ENCODE measurements around the gene ANKRD26.

ANKRD26 gene

DNA sequence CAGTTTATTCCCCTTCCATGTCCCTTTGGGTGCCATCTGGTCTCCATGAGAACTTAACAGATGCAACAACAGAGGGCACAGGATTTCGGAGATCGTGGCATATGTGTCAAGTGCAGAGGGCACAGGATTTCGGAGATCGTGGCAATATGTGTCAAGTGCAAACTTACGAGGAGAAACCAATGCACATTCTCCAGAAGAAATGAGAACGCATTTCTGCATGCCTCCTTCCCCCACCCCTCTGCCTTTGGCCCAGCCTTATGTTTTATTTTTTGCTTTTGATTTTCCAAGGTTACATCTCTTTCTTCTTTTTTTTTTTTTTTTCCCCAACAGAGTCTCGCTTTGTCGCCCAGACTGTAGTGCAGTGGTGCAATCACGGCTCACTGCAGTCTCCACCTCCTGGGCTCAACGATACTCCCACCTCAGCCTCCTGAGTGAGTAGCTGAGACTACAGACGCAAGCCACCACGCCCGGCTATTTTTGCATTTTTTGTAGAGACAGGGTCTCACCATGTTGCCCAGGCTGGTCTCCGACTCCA is 586 bp upstream of the ANKRD26 start:
- H4K8ac ChIP-seq (ENCODE audit: low read depth, low read length) = peak overlapping the region; percentile 47
- peaks cover 0 to 2% of the 10 kb centered on the region in 2 experiments for H3K36me3 ChIP-seq (ENCODE audit: control insufficient read depth in 1 of 2, insufficient read depth in 2 of 2, low read length in 2 of 2)
- H3K4me3 ChIP-seq (ENCODE audit: low read depth, low read length) = no peak overlapping the region
- H4K12ac ChIP-seq (ENCODE audit: low read depth, low read length) = peak overlapping the region; percentile 19
- WGBS (ENCODE audit: extremely low coverage, insufficient coverage, insufficient read length) = no CpG with 5 or more reads among the region's 14 CpGs
- H3K18ac ChIP-seq (ENCODE audit: low read length) = no peak overlapping the region
- H3K79me1 ChIP-seq (ENCODE audit: low read length) = peaks cover 5% of the 10 kb centered on the region
- peak overlapping the region; percentile 66 for H3K4me2 ChIP-seq (ENCODE audit: low read length)
- H2AFZ ChIP-seq (ENCODE audit: insufficient read depth, low read length, poor library complexity) = peak overlapping the region; percentile 3
- H2BK12ac ChIP-seq (ENCODE audit: low read length) = no peak overlapping the region
- H3K79me2 ChIP-seq (ENCODE audit: control insufficient read depth, insufficient read depth, low read length, poor library complexity) = peaks cover 4% of the 10 kb centered on the region
- H3K23ac ChIP-seq (ENCODE audit: low read length) = no peak overlapping the region
- H2AK5ac ChIP-seq (ENCODE audit: low read length) = no peak overlapping the region
- H3K27ac ChIP-seq (ENCODE audit: low read depth, low read length) = no peak overlapping the region
- H3K9me3 ChIP-seq (ENCODE audit: insufficient read depth, low read depth, low read length) = peaks cover 3% of the 10 kb centered on the region
- no peak for DNase-seq
- H3K4me1 ChIP-seq (ENCODE audit: control insufficient read depth in 1 of 2, insufficient read depth in 2 of 2, low read length in 2 of 2) = no peaks in the 10 kb centered on the region
- no peak overlapping the region for H3K4ac ChIP-seq (ENCODE audit: low read depth, low read length)
- H4K91ac ChIP-seq (ENCODE audit: low read depth, low read length) = no peak overlapping the region
- no peak overlapping the region for H3K14ac ChIP-seq (ENCODE audit: low read length)
- no peak overlapping the region for H3K9ac ChIP-seq (ENCODE audit: low read length)
- H2BK120ac ChIP-seq (ENCODE audit: insufficient read depth, low read length, poor library complexity) = no peak overlapping the region
- H2BK5ac ChIP-seq (ENCODE audit: low read depth, low read length, poor library complexity) = no peak overlapping the region
- no peaks in the 10 kb centered on the region for H3K27me3 ChIP-seq (ENCODE audit: insufficient read depth, low read length)

DNA sequence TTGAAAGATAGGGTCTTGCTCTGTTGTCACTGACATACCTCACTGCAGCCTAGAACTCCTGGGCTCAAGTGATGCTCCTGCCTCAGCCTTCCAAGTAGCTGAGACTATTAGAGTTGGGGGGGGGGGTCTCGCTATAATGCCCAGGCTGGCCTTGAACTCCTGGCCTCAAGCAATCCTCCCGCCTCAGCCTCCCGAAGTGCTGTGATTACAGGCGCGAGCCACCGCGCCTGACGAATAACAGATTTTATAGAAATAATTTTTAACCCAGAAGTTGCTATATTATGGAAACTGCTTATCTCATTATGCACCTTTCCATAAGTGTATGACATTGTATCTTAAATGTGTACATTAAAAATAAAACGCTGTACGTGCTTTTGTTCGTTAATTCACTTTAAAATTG is 846 bp downstream of the ANKRD26 start:
- no peak overlapping the region for H4K12ac ChIP-seq (ENCODE audit: low read depth, low read length)

DNA sequence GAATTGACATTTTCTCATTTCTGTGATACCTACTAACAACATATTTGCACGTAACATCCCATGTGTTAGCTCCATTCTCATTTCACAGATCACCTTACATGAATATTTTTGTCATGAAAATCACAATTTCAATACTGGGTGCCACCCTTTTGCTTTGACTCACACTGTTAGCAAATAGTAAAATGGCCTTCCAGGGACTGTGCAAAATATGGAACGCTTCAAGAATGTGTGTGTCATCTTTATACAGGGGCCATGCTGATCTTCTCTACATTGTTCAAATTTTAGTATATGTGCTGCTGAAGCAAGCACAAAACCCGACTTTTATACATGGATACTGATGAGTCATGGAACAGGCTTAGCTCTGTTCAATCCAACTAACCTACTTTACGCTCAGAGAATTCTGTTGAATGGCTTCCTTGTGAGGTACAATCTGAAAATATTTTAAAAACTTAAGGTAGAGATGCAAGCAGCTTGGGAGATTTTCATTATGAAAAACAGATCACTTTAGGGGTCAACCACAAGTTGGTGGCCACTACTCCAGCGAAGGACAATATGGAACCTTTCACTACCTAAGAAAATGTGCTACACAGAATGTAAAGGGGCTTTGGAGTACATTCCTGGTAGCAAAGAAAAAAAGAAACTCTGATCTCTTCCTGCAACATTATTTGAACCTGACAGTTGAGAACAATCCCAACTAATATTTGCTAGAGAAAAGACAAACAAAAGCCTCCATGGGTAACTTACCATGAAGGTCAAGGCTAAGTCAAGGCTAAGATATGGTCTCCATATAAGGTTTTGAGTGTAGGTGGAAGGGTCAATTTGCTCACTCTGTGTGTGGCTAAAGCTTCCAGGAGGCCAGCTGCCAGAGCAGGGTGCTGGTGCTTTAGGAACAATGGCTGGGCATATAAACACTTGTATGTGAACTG is 11.9 kb downstream of the ANKRD26 start:
- Histone ChIP-seq H3K4me2 (ENCODE audit: low read length) (no peak overlapping the region), H3K79me1 (ENCODE audit: low read length) (no peaks in the 10 kb centered on the region), H4K12ac (ENCODE audit: low read depth, low read length) (no peak overlapping the region)

More for the DNA sequence above, 846 bp downstream of the ANKRD26 start:
- Histone ChIP-seq H3K27ac (ENCODE audit: low read depth, low read length) (no peak overlapping the region), H3K9me3 (ENCODE audit: insufficient read depth, low read depth, low read length) (no peaks in the 10 kb centered on the region), H2BK5ac (ENCODE audit: low read depth, low read length, poor library complexity) (no peak overlapping the region), H2AFZ (ENCODE audit: insufficient read depth, low read length, poor library complexity) (no peak overlapping the region), H3K79me1 (ENCODE audit: low read length) (peaks cover 5% of the 10 kb centered on the region), H2BK12ac (ENCODE audit: low read length) (no peak overlapping the region), H3K4me3 (ENCODE audit: low read depth, low read length) (no peak overlapping the region), H3K27me3 (ENCODE audit: insufficient read depth, low read length) (no peaks in the 10 kb centered on the region), H4K8ac (ENCODE audit: low read depth, low read length) (no peak overlapping the region), H3K23ac (ENCODE audit: low read length) (no peak overlapping the region), H3K14ac (ENCODE audit: low read length) (no peak overlapping the region), H3K18ac (ENCODE audit: low read length) (no peak overlapping the region), H3K79me2 (ENCODE audit: control insufficient read depth, insufficient read depth, low read length, poor library complexity) (peaks cover 4% of the 10 kb centered on the region), H3K9ac (ENCODE audit: low read length) (no peak overlapping the region), H4K91ac (ENCODE audit: low read depth, low read length) (no peak overlapping the region), H3K4me2 (ENCODE audit: low read length) (peak overlapping the region; percentile 90), H3K36me3 (ENCODE audit: control insufficient read depth in 1 of 2, insufficient read depth in 2 of 2, low read length in 2 of 2) (peaks cover 0 to 3% of the 10 kb centered on the region in 2 experiments), H3K4ac (ENCODE audit: low read depth, low read length) (peak overlapping the region; percentile 12), H2BK120ac (ENCODE audit: insufficient read depth, low read length, poor library complexity) (no peak overlapping the region), H3K4me1 (ENCODE audit: control insufficient read depth in 1 of 2, insufficient read depth in 2 of 2, low read length in 2 of 2) (no peaks in the 10 kb centered on the region), H2AK5ac (ENCODE audit: low read length) (no peak overlapping the region)
- no peak for DNase-seq
- WGBS (ENCODE audit: extremely low coverage, insufficient coverage, insufficient read length) = no CpG with 5 or more reads among the region's 11 CpGs

DNA sequence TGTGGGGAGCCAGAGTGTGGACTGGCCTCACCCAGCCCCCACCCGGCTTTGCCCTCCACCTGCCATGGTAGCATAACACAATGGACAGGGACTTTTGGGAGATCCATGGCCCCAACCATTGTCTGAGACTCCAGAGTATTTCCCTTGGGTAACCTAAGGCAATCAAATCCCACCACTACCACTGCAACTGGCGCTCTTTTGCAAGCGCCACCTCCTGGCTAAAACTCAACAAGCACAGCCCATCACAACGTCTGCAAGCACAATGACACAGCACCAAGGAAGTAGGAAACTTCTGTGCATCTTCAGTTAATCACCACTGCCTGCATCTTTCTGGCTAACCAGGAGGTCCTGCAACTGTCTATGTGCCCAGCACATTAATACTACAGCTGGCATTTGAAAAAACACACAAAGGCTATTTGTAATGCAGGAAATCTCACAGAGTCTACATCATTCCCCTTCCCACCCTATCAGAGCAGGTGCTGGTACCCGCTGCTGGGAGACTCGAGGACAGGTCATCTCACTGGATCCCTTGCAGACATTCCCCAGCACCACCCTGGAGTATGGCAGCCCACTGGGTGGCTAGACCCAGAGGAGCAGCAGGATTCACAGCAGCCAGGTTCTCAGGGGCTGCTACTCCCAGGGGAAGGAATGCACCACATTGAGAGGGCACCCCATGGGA is 27.7 kb downstream of the ANKRD26 start:
- H2AK5ac ChIP-seq (ENCODE audit: low read length) = no peak overlapping the region
- DNase-seq = no peak
- peaks cover 15 to 21% of the 10 kb centered on the region in 2 experiments for H3K36me3 ChIP-seq (ENCODE audit: control insufficient read depth in 1 of 2, insufficient read depth in 2 of 2, low read length in 2 of 2)
- H2BK120ac ChIP-seq (ENCODE audit: insufficient read depth, low read length, poor library complexity) = no peak overlapping the region
- no peak overlapping the region for H3K18ac ChIP-seq (ENCODE audit: low read length)
- H4K12ac ChIP-seq (ENCODE audit: low read depth, low read length) = no peak overlapping the region
- H3K4me2 ChIP-seq (ENCODE audit: low read length) = no peak overlapping the region
- H3K27me3 ChIP-seq (ENCODE audit: insufficient read depth, low read length) = no peaks in the 10 kb centered on the region
- H3K4ac ChIP-seq (ENCODE audit: low read depth, low read length) = no peak overlapping the region
- H3K27ac ChIP-seq (ENCODE audit: low read depth, low read length) = no peak overlapping the region
- H3K79me2 ChIP-seq (ENCODE audit: control insufficient read depth, insufficient read depth, low read length, poor library complexity) = no peaks in the 10 kb centered on the region
- no peak overlapping the region for H2BK5ac ChIP-seq (ENCODE audit: low read depth, low read length, poor library complexity)
- no peak overlapping the region for H2AFZ ChIP-seq (ENCODE audit: insufficient read depth, low read length, poor library complexity)
- H3K9ac ChIP-seq (ENCODE audit: low read length) = no peak overlapping the region
- H3K79me1 ChIP-seq (ENCODE audit: low read length) = no peaks in the 10 kb centered on the region
- H2BK12ac ChIP-seq (ENCODE audit: low read length) = no peak overlapping the region
- H3K23ac ChIP-seq (ENCODE audit: low read length) = no peak overlapping the region
- H4K8ac ChIP-seq (ENCODE audit: low read depth, low read length) = no peak overlapping the region
- no peak overlapping the region for H4K91ac ChIP-seq (ENCODE audit: low read depth, low read length)
- WGBS (ENCODE audit: extremely low coverage, insufficient coverage, insufficient read length) = no CpG with 5 or more reads among the region's 6 CpGs
- no peaks in the 10 kb centered on the region for H3K9me3 ChIP-seq (ENCODE audit: insufficient read depth, low read depth, low read length)
- no peaks in the 10 kb centered on the region for H3K4me1 ChIP-seq (ENCODE audit: control insufficient read depth in 1 of 2, insufficient read depth in 2 of 2, low read length in 2 of 2)
- H3K14ac ChIP-seq (ENCODE audit: low read length) = no peak overlapping the region
- no peak overlapping the region for H3K4me3 ChIP-seq (ENCODE audit: low read depth, low read length)

More for the DNA sequence above, 11.9 kb downstream of the ANKRD26 start:
- H3K27ac ChIP-seq (ENCODE audit: low read depth, low read length) = no peak overlapping the region
- H4K8ac ChIP-seq (ENCODE audit: low read depth, low read length) = no peak overlapping the region
- H3K4ac ChIP-seq (ENCODE audit: low read depth, low read length) = no peak overlapping the region
- no peak overlapping the region for H3K9ac ChIP-seq (ENCODE audit: low read length)
- DNase-seq = peak; percentile 30 to 51
- H3K4me3 ChIP-seq (ENCODE audit: low read depth, low read length) = no peak overlapping the region
- H3K36me3 ChIP-seq (ENCODE audit: control insufficient read depth in 1 of 2, insufficient read depth in 2 of 2, low read length in 2 of 2) = peaks cover 7% of the 10 kb centered on the region in 2 experiments
- H2AFZ ChIP-seq (ENCODE audit: insufficient read depth, low read length, poor library complexity) = no peak overlapping the region
- no peaks in the 10 kb centered on the region for H3K79me2 ChIP-seq (ENCODE audit: control insufficient read depth, insufficient read depth, low read length, poor library complexity)
- no CpG with 5 or more reads among the region's 5 CpGs for WGBS (ENCODE audit: extremely low coverage, insufficient coverage, insufficient read length)
- no peaks in the 10 kb centered on the region for H3K9me3 ChIP-seq (ENCODE audit: insufficient read depth, low read depth, low read length)
- no peak overlapping the region for H4K91ac ChIP-seq (ENCODE audit: low read depth, low read length)
- no peak overlapping the region for H3K23ac ChIP-seq (ENCODE audit: low read length)
- no peak overlapping the region for H2AK5ac ChIP-seq (ENCODE audit: low read length)
- H2BK12ac ChIP-seq (ENCODE audit: low read length) = no peak overlapping the region
- H2BK5ac ChIP-seq (ENCODE audit: low read depth, low read length, poor library complexity) = no peak overlapping the region
- no peaks in the 10 kb centered on the region for H3K27me3 ChIP-seq (ENCODE audit: insufficient read depth, low read length)
- H3K4me1 ChIP-seq (ENCODE audit: control insufficient read depth in 1 of 2, insufficient read depth in 2 of 2, low read length in 2 of 2) = no peaks in the 10 kb centered on the region
- no peak overlapping the region for H2BK120ac ChIP-seq (ENCODE audit: insufficient read depth, low read length, poor library complexity)
- no peak overlapping the region for H3K14ac ChIP-seq (ENCODE audit: low read length)
- no peak overlapping the region for H3K18ac ChIP-seq (ENCODE audit: low read length)

Measured in trophoblast cell (in vitro differentiated cells and primary cell).